ENCODE data around the gene GRID1.

DNA sequence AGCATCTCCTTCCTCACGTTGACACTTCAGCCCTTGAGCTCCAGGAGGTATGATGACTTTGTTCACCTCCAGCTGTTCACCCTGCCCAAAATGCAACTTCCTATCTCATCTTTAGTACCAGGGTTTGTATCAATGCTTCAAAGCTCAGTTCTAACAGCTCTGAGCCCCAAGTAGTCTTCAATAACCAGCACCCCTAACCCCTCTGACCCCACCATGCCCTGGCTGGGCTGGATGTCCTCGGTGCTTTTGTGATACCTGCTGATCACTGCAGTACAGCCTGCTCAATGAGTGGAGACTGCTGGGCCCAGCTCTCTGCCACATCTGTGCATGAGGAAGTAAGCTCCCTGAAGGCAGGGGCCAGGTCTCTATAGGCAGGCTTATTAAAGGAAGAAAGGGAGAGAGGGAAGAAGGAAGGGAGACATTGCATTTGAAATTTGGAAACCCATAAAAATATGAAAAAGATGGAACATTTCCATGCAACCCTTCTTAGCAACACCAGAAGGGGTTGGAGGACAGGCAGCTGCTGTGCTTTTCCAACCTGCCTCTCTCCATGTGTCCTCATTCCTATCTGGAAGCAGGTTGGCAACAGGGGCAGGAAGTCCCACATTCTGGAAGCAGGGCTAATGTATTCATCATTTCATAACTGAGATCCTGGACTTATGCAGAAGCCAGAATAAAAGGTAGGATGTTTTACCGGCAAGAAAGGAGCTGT lies 756.1 kb downstream of the GRID1 start:
- TF ChIP-seq GATA2 (IDR thresholded peaks at IDR 0.05; ENCODE audit: low read depth, low read length) (no peak), GATA3 (IDR thresholded peaks at IDR 0.05; ENCODE audit: low read depth, low read length) (no peak)

Data from SH-SY5Y (cell line).